GM19025 (cell line): ENCODE results near the gene VAMP8.
"Not testable (repeated sequence)": the region's sequence is repeated elsewhere in the genome, so short reads cannot be mapped to it uniquely, and the experiment has no call there.

Experiments used
- ATAC-seq: cut with Tn5 transposase; IDR thresholded peaks from one replicate; pipeline ENCODE4 v1.9.1; 2021; ENCODE audit warnings: mild to moderate bottlenecking, low read depth, moderate library complexity; ENCODE audit not compliant: unreplicated experiment

VAMP8 gene

GRCh38 chr2:85596026-85596333 lies 18.6 kb downstream of the VAMP8 start:
- ATAC-seq = no peak

DNA sequence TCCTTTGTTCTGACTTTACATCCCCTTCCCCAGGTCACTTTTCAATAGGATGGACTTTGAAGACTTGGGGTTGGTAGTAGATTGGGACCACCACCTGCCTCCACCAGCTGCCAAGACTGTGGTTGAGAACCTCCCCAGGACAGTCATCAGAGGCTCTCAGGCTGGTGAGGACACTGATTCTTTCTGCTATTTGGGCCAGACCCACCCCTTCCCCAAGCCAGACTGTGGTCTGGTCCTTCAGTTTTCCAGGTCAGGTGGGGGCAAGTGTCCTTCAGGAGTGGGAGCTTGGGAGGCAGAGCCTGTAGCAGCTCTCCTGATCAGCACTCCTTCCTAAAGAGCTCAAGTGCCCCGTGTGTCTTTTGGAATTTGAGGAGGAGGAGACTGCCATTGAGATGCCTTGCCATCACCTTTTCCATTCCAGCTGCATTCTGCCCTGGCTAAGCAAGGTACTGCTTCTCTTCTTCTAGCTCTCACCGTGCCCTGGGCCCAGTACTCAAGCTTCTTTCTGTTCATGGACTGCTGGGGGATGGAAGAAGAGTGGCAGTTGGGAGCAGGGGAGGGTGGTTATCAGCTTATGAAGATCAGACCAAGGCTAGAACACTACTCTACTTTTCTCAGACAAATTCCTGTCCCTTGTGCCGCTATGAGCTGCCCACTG lies 19.2 kb downstream of the VAMP8 start:
- ATAC-seq = no peak

- no peak for ATAC-seq
These were observed 19.9 kb downstream of the VAMP8 start for GRCh38 chr2:85597241-85597640.

GRCh38 chr2:85598594-85599340 lies 21.4 kb downstream of the VAMP8 start:
- no peak for ATAC-seq

- ATAC-seq = no peak
These were observed 22.3 kb downstream of the VAMP8 start for GRCh38 chr2:85599468-85600234.

GRCh38 chr2:85600235-85600575 lies 22.8 kb downstream of the VAMP8 start:
- ATAC-seq = no peak

GRCh38 chr2:85600951-85601770 lies 23.8 kb downstream of the VAMP8 start:
- ATAC-seq = no peak

DNA sequence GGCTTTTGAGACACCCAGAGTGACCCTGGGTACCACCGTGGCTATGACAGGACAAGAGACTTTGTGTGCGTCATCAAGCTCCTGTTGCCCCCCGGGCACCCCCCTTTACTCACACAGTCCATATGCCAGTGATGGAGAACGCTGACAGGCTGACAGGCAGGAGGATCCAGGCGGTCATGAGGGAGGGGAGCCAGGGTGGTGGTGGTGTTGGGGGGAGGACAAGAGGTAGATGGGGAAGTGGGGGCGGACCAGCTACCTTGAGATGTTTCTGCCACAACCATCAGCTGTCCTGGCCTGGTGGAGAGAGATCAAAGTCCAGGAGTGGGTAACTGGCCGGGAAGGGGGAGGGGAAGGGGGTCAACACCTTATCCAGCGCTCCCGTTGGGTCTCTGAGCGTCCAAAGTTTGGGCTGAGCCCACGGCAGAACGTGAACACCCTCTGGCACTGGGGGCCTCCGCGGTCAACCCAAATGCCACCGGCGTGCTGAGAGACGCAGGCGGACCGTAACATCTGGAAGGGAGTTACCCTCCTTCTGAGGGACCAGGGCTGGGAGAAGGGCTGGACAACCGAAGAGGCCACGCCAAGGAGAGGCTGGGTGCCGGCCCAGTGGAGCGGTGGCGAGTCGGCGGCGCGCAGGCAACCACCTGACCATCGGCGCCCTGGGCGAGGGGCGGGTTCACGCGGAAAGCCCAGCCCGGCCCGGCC lies 24.5 kb downstream of the VAMP8 start:
- peak; percentile 41 for ATAC-seq

DNA sequence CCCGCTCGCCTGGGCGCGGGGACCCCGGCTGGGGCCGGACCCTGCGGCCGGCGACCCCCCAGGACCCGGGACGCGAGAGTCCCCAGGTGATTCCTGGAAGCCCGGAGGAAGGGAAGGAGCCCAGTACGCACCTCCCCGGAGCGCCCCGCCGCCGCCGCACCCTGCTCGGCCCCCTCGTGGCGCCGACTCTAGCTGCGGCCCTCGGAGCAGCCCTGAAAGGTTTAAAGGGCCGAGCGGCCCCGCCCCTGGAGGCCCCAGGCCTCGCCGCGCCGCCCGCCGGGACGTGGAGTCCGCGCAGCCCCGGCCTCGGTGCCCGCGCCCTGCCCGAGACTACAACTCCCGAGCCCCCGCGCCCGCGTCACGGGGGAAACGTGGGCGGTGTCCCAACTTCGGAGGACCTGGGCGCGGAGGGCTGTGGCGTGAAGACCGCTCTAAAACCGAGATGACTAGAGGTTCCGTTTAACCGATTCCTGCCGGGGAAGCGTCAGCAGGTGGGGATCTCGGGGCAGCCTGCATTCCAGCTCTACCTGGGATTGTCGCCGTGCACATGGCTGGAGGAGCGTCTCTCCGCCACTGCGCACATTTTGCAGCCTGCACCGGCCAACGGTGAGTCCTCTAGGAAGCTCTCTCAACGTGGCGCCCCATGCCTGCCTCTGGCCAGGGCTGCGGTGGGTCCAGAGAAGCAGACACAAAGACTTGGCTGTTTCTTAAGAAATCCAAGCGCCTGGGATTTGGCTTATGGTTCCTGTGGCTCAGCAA lies 25.3 kb downstream of the VAMP8 start, which contains the start of gene TMEM150A:
Gene TMEM150A, minus strand, starts transcription at position 223 of the 759 bp plus-strand sequence. CDS start 750 bp downstream, outside the sequence.
- ATAC-seq = peak; percentile 94

DNA sequence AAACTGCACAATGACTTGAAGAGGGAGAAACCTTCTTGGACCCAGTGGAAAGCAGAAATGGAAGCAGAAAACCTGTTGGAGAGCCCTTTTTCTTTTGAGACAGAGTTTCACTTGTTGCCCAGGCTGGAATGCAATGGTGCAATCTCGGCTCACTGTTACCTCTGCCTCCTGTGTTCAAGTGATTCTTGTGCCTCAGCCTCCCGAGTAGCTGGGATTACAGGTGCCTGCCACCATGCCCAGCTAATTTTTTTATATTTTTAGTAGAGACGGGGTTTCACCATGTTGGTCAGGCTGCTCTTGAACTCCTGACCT lies 26.7 kb downstream of the VAMP8 start:
- not testable (repeated sequence) for ATAC-seq

- no peak for ATAC-seq
These were observed 27.4 kb downstream of the VAMP8 start for GRCh38 chr2:85604568-85605339.

DNA sequence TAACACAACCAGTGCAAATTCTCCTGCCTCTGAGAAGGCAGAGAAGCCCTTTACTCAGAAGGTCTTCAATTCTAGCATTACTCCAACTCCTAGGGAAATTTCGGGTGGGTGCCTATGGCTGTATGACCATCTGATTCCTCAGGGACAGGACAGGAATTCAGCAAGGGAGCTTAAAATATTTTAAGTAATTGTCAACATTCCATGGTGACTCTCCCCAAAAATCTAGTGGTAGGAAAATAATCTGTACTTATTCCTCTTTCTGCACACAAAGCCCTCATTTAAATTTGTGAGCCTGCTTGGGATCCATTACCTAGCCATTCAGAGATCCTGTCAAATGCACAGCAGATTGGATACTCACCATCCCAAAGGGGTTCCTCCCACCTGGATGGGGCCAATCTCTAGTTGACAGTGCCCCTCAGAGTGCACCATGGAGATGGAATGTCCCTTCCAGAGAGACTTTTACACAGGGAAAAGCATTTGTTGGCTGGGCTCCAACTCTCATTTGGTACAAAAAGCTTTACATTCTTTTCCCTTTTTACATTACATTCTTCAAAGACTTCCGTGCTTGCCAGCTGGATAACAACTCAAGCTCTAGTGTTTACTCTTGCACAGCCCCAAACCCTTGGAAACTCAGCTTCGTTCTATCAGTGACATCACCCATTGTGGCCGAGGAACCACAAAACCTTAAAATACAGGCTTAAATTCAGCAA lies 28.2 kb downstream of the VAMP8 start:
- ATAC-seq = no peak

DNA sequence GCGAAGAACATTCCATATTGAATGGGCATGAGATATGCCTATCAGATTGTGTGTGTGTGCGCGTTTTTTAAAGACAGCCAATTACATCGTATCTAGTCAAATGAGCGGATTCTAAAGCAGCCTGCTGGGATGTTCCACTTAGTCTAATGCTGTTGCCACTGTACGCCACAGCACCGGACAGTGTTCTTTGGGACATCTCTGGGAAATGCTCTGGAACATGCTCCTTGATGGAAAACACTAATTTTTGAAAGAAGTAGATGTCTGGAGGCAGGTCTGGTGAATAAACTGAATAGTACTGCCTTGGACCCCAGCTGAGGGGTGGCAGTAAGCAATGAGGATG lies 28.7 kb downstream of the VAMP8 start:
- ATAC-seq = no peak

GRCh38 chr2:85607268-85608215 lies 30.2 kb downstream of the VAMP8 start:
- ATAC-seq = no peak

DNA sequence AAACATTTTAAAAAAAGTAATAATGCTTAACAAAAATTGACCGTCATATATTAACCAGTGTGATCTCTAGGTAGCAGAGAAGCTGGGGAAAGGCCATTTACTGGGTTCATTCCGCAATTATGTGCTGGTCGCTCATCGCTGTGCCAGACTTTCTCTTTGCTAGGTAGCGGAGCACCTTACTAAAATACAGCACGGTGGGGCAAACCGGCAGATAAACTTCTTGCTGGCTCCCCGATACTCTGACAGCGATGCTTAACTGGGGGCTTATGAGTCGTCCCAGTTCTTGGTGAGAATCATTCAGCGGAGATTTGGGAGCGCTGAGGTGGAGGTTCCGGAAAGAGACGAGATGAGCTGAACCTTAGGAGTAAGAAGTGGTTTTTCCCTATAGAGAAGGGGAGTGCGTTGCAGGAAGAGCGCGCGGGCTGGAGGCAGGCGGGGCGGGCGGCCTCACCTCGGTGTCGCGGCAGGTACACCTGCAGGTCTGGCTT lies 33.9 kb downstream of the VAMP8 start:
- no peak for ATAC-seq

DNA sequence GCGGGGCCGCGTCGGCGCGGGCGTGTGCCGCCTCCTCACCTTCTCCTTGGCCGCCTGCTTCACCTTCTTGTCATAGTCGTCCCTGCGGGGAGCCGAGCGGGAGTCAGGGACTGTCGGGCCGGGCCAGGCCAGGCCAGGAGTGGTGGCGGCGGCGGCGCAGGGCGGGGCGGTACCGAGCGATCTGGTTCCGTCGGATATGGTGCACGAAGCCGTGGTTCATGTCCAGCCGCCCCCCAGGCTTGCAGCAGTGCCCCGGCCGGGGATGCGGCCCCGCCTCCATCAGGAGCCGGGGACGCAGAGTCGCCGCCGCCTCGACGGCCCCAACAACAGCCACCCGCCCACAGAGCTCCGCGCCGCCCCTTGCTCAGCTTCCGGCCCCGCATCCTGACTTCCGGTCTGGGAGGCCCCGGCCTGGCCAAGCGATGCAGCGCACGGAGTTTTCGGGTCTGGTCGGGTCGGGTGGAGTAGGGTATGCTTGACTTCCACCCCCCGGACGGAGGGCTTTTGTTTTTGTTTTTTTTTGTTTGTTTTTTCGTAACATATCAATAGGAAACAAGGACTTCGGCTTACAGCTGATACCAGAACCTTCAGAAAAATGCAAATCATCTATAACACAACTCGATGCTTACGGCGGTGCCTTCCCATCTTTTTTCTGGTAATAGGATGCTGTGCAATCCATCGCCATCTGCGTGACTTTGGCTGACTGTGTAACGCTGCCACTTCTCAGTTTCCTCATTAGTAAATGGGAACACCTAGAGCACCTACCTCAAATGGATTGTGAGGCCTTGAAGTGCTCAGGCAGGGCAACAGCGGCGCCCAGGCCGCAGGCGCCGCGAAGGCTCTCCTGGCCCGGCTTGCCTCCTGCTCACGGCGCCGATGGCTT lies 34.6 kb downstream of the VAMP8 start, which contains the start of gene C2orf68:
Gene C2orf68, minus strand, starts transcription at position 362 of the 883 bp plus-strand sequence. Its CDS starts 82 bp downstream, at position 280.
- ATAC-seq = peak; percentile 74
